K562 (cell line): Measurements from ENCODE around the gene SMIM3. TPM values are rescaled to one million over a fixed set of nuclear protein-coding genes. Genes with fewer than 3 reads are reported as not detected.

Source experiments
- AFF4 ChIP-seq: sonication (generic); formaldehyde crosslinking; IDR thresholded peaks from 2 replicates; pipeline ENCODE4 v1.8.0; 2023; ENCODE audit warnings: mild to moderate bottlenecking, missing genetic modification reagents
- CBFB ChIP-seq: sonication (generic); formaldehyde crosslinking; IDR thresholded peaks from 2 replicates; pipeline ENCODE4 v1.4.0; 2020; ENCODE audit warnings: mild to moderate bottlenecking, missing genetic modification reagents
- DMBX1 ChIP-seq: fragments of 250-450 bp; sonication (Bioruptor Pico); IDR thresholded peaks from 2 replicates; pipeline ENCODE4 v1.8.0; 2022; ENCODE audit warnings: inconsistent platforms, mild to moderate bottlenecking, moderate library complexity, borderline replicate concordance
- MCM3 ChIP-seq: fragments of 450-650 bp; IDR thresholded peaks from 2 replicates; pipeline ENCODE4 v1.6.1; 2016
- PRDM10 ChIP-seq: fragments of 450-650 bp; IDR thresholded peaks from 2 replicates; pipeline ENCODE4 v1.6.1; 2018; ENCODE audit not compliant: partially characterized antibody
- ZBTB8A ChIP-seq: fragments of 450-650 bp; IDR thresholded peaks from 2 replicates; pipeline ENCODE4 v1.6.1; 2018; ENCODE audit warnings: mild to moderate bottlenecking, moderate library complexity; ENCODE audit not compliant: partially characterized antibody
- ZFP91 ChIP-seq: sonication (generic); formaldehyde crosslinking; IDR thresholded peaks from 2 replicates; pipeline ENCODE4 v1.8.0; 2022; ENCODE audit warnings: mild to moderate bottlenecking, missing genetic modification reagents
- ZNF318 ChIP-seq, 2 experiments: fragments of 450-650 bp; IDR thresholded peaks; 2 replicates each; pipeline ENCODE4 v1.6.1; 2016; ENCODE audit warnings: mild to moderate bottlenecking in 2 of 2, borderline replicate concordance in 1 of 2, low read depth in 1 of 2, moderate library complexity in 1 of 2
- polyA plus RNA-seq, 8 experiments: library from polyadenylated mRNA; depleted of rRNA in 4 of 8; stranded (reverse) in 5 of 8; unstranded in 3 of 8; fragments of >200 nt; fragmentation: Nextera tagmentation in 2 of 8; fragmentation: Illumina TruSeq in 1 of 8; extraction: Ambion mirVana in 2 of 8; extraction: Trizol in 1 of 8; gene quantifications; 2 replicates each; pipeline versions ENCODE4 v1.2.1 to v1.2.3, GENCODE V29; 2011 to 2014; ENCODE audit warnings: inconsistent platforms in 1 of 8, missing spikeins in 1 of 8
- total RNA-seq, 7 experiments: library from RNA; depleted of rRNA in 6 of 7; stranded (reverse); fragments of >200 nt in 6 of 7; fragmentation: Illumina TruSeq in 2 of 7; extraction: Trizol in 2 of 7; gene quantifications; 2 replicates each; pipeline versions ENCODE4 v1.2.1 to v1.2.3, GENCODE V29; 2011 to 2021; ENCODE audit warnings: low replicate concordance in 1 of 7

SMIM3 gene
- total and polyA plus RNA-seq, 9 of the 15 experiments (the other 6 are each of a cell fraction or from before 2014, with no cell fraction given): 4.1 to 27.7 (median 13.6) TPM

- no peak for TF ChIP-seq ZNF318 (IDR thresholded peaks at IDR 0.05; ENCODE audit: borderline replicate concordance in 1 of 2, low read depth in 1 of 2)
- no peak for TF ChIP-seq ZBTB8A
- TF ChIP-seq PRDM10: peak; percentile 85
- no peak for TF ChIP-seq AFF4 (CRISPR knock-in tag)
- TF ChIP-seq DMBX1 (CRISPR knock-in tag): no peak
- TF ChIP-seq MCM3: no peak
- TF ChIP-seq CBFB: no peak
- TF ChIP-seq ZFP91 (CRISPR knock-in tag): no peak
Observed at GRCh38 chr5:150777685-150778084, 872 bp upstream of the SMIM3 start (continued).
